OCI-LY3 (cell line): ENCODE measurements around the gene MARF1.

ENCODE experiments used
- EZH2phosphoT487 ChIP-seq: fragments of 200-600 bp; shearing (Covaris generic); IDR thresholded peaks from 2 replicates; pipeline ENCODE4 v1.6.1; 2018; ENCODE audit warnings: antibody characterized with exemption, mixed run types, low read depth
- TF ChIP-seq, protein P1 (sequence below): fragments of 200-600, 300-600 bp; sonication (generic); IDR thresholded peaks from 2 replicates; pipeline ENCODE4 v1.5.1; 2014; ENCODE audit warnings: antibody characterized with exemption, low read length, low read depth

DNA sequence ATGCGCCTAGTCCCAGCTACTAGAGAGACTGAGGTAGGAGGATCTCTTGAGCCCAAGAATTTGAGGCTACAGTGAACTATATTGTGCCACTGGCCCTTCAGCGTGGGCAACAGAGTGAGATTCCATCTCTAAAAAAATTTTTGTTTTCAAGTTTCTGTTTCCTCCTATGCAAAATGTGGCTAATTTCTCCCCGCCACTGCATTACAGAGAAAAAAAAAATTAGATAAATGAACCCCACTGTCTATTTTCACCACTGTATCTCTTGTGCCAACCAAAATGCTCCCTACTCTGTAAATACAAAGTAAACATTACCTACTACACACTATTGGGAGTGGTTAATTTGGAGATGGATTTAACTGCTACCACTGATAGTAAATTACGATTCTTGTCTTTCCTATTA lies 2.0 kb downstream of the MARF1 start:
- TF ChIP-seq, protein P1, sequence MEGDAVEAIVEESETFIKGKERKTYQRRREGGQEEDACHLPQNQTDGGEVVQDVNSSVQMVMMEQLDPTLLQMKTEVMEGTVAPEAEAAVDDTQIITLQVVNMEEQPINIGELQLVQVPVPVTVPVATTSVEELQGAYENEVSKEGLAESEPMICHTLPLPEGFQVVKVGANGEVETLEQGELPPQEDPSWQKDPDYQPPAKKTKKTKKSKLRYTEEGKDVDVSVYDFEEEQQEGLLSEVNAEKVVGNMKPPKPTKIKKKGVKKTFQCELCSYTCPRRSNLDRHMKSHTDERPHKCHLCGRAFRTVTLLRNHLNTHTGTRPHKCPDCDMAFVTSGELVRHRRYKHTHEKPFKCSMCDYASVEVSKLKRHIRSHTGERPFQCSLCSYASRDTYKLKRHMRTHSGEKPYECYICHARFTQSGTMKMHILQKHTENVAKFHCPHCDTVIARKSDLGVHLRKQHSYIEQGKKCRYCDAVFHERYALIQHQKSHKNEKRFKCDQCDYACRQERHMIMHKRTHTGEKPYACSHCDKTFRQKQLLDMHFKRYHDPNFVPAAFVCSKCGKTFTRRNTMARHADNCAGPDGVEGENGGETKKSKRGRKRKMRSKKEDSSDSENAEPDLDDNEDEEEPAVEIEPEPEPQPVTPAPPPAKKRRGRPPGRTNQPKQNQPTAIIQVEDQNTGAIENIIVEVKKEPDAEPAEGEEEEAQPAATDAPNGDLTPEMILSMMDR = no peak
- TF ChIP-seq EZH2phosphoT487 = no peak
